ENCODE results near the gene LAMB1. TPM values are rescaled to one million over a fixed set of nuclear protein-coding genes. Genes with fewer than 3 reads are reported as not detected.

LAMB1 gene
- total and polyA plus RNA-seq, 2 of the 13 experiments (the other 11 are each of a cell fraction or from before 2014, with no cell fraction given): 109 to 124 TPM

GRCh38 chr7:107971613-107972012 is 31.3 kb downstream of the LAMB1 start (continued):
- TF ChIP-seq ZNF18 (CRISPR knock-in tag; IDR thresholded peaks at IDR 0.05; ENCODE audit: insufficient replicate concordance): no peak

GRCh38 chr7:107971100-107971499 is 31.9 kb downstream of the LAMB1 start:
- H3K36me3 ChIP-seq (replicated peaks in 1 of 2; ENCODE audit: control insufficient read depth in 1 of 2, insufficient read depth in 2 of 2, low read length in 2 of 2): peaks cover 14 to 30% of the 10 kb centered on the region in 2 experiments
- H3K4me3 ChIP-seq (replicated peaks in 1 of 3; ENCODE audit: insufficient read depth in 1 of 3, low read depth in 2 of 3, low read length in 3 of 3): no peak overlapping the region
- no peak for ATAC-seq
- POLR2A ChIA-PET: interaction anchor here (1.0 kb wide), 1 partner anchor 33 kb away, joined by 3 read pairs; no protein-coding TSS in a partner anchor
- no peaks in the 10 kb centered on the region for H3K9me3 ChIP-seq (ENCODE audit: low read length)
- CTCF ChIA-PET (ENCODE audit: low intra/inter-chr PET ratio, low total read pairs): no interaction called here
- FAIRE-seq: no peak
- 95% methylated on average over 3 of the region's 3 CpGs for WGBS (ENCODE audit: low lambda C conversion rate)
- no TSS peak for BruUV-seq (replicated peaks)
- H3K4me2 ChIP-seq (ENCODE audit: low read depth, low read length): no peak overlapping the region
- intact Hi-C loops (cut with micrococcal nuclease; ENCODE audit: unreplicated experiment) (no loop called here), in situ Hi-C loops (cut with HindIII; ENCODE audit: extremely low pct_ligation_motif_present, low pct_unique_long_range_greater_than_20kb) (no loop called here)
- no peaks in the 10 kb centered on the region for H3K27me3 ChIP-seq (ENCODE audit: control insufficient read depth in 1 of 2, insufficient read depth in 2 of 2, low read length in 2 of 2)
- peaks cover 9% of the 10 kb centered on the region for H4K20me1 ChIP-seq (ENCODE audit: insufficient read depth, low read length)
- H2AFZ ChIP-seq (ENCODE audit: low read length): no peak overlapping the region
- H3K27ac ChIP-seq (ENCODE audit: extremely low read length, insufficient read depth, low read length): no peak overlapping the region
- TF ChIP-seq ZNF318 (CRISPR knock-in tag; IDR thresholded peaks at IDR 0.05) (no peak), MAFF (IDR thresholded peaks at IDR 0.05; ENCODE audit: low read depth, low read length) (peak; percentile 53; the same call in 1 of the 2 replicates), MAFK (conservative IDR thresholded peaks at IDR 0.05 in 1 of 2, IDR thresholded peaks at IDR 0.05 in 1 of 2; ENCODE audit: low read length in 2 of 2) (peak in 1 of 2 experiments; percentile 65; a peak in 2 of 4 replicates)
- no peaks in the 10 kb centered on the region for H3K79me2 ChIP-seq (ENCODE audit: insufficient read depth, low read length)
- peaks cover 58% of the 10 kb centered on the region for H3K4me1 ChIP-seq (ENCODE audit: insufficient read depth, low read length)
- no peak for DNase-seq (ENCODE audit: low spot score)
- H3K9ac ChIP-seq (ENCODE audit: insufficient read depth, low read depth, low read length): no peak overlapping the region

All from HepG2 (cell line).